DLD1 (cell line): Measurements from ENCODE around the gene TRIP12.
"Not testable (repeated sequence)": the region's sequence is repeated elsewhere in the genome, so short reads cannot be mapped to it uniquely, and the experiment has no call there.

Source experiments
- in situ Hi-C: cut with HindIII; loops from 2 replicates; pipeline ENCODE4 v1.10.0; 2017; ENCODE audit warnings: low sequenced_read_pairs

The TRIP12 gene

GRCh38 chr2:229779650-229780049 is 142.2 kb downstream of the TRIP12 start:
- in situ Hi-C loops: no loop called here

- in situ Hi-C loops: no loop called here
These were observed 144.1 kb downstream of the TRIP12 start for GRCh38 chr2:229777716-229778115.

- in situ Hi-C loops: no loop called here
These were observed 146.0 kb downstream of the TRIP12 start for GRCh38 chr2:229775614-229776313.

DNA sequence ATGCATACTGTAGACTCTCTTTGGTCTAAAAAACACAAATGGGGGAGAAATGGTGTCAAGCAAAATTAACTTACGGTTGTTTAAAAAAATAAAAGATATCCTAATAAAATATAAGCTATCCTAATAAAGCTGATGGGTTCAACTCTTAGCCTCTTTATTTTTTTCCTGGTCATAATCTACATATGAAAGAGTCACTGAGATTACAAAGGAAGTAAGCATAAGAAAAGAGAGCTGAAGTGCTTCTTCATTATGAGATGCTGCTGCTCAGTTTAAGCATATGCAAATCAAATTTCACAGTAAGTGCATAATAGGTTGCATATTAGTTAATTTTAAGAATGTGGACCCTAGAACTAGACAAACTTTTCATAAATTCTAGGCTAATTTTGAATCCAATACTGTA is 147.6 kb downstream of the TRIP12 start:
- in situ Hi-C loops: no loop called here

DNA sequence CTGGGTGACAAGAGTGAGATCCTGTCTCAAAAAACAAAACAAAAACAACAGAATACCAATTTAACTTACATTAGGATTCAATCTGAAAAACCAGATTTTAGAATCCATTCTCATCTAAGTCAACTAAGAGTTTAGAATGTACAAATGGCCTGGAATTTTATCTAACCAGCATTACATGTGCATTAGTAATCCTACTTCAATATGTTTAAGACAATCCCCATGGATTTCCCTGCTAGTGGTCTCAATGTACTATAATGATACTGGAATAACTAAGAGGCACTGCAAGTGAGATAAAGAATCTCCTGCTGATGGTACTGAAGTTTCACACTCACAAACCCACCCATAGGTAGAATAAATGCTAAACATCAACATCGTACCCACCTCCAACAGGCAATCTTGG is 153.6 kb downstream of the TRIP12 start:
- in situ Hi-C loops: no loop called here

DNA sequence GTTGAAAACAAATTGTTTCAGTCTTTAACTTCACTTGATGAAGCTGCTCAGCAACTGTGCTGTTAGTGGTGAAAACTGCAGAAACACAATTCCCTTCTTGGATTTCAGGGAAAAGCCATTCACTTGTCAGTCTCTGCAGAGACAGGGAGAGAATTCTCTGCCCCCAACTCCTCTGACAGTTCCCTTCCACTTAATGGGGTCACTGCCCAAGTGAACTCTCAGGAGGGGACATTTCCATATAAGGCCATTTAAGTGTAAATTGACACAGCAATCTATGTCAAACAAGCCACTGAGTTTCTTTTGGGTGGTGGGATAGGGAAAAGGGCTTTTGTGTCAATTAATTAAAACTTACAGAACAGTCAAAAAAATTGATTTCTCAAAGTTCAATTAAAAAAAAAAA is 156.1 kb downstream of the TRIP12 start:
- in situ Hi-C loops: no loop called here

GRCh38 chr2:229761663-229762062 is 160.1 kb downstream of the TRIP12 start:
- in situ Hi-C loops: no loop called here

DNA sequence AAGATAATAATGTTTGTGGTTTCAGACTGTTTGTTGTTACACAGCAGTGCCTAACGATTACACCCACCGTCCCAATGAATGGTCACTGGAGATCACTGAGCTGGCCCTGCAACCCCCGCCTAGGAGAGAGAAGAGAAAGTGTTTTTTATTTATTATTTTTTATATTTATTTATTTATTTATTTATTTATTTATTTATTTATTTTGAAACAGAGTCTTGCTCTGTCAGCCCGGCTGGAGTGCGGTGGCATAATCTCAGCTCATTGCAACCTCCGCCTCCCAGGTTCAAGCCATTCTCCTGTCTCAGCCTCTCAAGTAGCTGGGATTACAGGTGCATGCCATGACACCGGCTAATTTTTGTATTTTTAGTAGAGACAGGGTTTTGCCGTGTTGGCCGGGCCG is 164.3 kb downstream of the TRIP12 start:
- in situ Hi-C loops: not testable (repeated sequence)

DNA sequence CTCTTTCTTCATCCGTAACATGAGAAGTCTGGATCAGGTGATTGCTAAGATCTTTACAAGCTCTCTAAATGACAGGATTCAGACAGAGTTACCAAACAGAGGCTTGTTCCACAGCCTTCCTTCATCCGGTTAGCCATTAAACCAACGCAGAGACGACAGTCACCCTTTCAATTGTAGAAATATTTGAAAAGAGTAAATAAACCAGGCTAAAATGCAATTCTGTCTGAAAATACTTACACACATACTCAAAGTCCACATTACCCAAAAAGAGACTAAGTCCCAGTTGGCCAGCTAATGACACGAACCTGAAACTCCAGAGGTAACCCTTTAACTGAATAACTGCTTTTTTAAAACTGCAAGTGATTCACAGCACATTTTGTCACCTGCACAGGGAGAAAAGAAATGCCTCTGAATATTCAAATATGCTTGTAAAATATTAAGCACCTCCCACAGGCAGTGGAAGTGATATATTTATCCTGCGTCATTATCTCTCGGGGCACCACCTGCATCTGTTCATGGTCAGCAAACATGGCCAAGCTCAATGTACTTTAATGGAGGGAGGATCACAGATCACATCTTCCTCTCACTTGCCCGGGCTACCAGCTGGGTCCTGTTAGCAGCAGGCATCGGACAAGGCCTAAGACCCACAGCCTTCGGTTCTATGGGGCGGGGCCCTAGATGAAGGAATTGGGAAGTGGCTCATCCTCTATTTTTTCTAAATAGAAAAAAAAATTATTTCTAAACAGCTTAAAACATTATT is 168.7 kb downstream of the TRIP12 start:
- in situ Hi-C loops: no loop called here

- in situ Hi-C loops: no loop called here
These were observed 172.0 kb downstream of the TRIP12 start for GRCh38 chr2:229749779-229750178.

- in situ Hi-C loops: no loop called here
These were observed 172.9 kb downstream of the TRIP12 start for GRCh38 chr2:229748950-229749349.

DNA sequence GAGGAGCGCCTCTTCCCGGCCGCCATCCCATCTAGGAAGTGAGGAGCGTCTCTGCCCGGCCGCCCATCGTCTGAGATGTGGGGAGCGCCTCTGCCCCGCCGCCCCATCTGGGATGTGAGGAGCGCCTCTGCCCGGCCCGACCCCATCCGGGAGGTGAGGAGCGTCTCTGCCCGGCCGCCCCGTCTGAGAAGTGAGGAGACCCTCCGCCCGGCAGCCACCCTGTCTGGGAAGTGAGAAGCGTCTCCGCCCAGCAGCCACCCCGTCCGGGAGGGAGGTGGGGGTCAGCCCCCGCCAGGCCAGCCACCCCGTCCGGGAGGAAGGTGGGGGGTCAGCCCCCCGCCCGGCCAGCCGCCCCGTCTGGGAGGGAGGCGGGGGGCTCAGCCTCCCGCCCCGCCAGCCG is 179.1 kb downstream of the TRIP12 start:
- in situ Hi-C loops: not testable (repeated sequence)

GRCh38 chr2:229740279-229740678 is 181.5 kb downstream of the TRIP12 start:
- in situ Hi-C loops: no loop called here

DNA sequence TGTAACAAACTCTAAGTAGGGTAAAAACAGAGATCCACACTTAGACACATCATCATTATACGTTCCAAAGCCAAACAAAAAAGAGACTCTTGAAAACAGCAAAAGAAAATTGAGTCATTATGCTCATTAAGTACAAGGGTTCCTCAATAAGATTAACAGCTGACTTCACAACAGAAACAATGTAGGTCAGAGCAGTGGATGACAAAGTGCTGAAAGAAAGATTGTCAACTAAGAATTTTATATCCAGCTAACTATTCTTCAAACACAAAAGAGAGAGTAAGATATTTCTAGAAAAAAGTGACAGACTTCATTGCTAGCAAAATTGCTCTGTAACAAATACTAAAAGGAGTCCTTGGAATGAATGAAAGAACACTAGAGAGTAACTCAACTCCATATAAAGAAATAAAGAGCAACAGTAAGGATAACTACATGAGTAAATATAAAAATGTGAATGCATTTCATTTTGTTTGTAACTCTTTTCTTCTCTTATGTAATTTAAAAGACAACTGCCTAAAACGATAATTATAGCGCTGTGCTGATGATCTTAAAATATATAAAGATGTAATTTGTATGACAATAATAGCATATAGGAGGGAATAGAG is 183.7 kb downstream of the TRIP12 start:
- in situ Hi-C loops: no loop called here

- in situ Hi-C loops: no loop called here
These were observed 187.4 kb downstream of the TRIP12 start for GRCh38 chr2:229734410-229734809.

DNA sequence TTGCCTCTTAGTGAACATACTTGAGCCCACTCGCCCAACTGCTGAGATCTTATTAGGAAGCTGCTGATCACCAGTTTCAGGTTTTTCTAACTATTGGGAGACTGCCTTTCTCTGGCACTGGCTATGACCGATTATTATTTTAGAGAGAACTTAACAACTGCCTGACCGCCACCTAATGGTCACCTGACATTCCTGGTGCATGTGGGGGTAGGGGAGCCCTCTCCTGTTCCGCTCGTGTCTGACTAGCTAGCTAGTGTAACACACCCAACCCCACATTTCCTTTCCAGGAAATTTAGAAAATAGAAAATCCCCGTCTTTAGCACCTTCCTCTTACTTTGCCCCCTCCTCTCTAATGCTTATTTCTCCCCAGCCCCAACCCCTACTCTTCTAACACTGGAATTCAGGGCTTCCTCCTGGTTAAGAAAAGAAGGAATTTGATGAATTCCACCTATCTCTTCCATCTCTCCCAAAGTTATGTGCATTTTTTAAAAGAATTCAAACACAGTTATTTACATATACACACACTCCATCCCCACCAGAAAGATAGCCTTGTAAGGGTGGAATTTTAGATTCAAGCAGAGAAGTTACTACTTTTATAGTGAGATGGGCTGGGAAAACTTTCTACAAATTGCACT is 188.1 kb downstream of the TRIP12 start:
- in situ Hi-C loops: no loop called here

- in situ Hi-C loops: no loop called here
These were observed 188.9 kb downstream of the TRIP12 start for GRCh38 chr2:229732897-229733296.

DNA sequence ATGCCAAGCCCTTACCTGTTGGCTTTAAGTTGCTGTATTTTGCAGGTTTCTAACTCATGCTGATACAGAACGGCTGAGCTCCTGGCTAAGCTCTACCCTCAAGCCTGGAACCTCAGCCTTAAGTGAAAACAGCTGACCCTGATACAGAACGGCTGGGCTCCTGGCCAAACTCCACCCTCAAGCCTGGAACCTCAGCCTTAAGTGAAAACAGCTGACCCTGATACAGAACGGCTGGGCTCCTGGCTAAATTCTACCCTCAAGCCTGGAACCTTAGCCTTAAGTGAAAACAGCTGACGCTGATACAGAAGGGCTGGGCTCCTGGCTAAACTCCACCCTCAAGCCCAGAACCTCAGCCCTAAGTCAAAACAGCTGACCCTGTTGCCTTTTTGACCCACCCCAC is 189.9 kb downstream of the TRIP12 start:
- in situ Hi-C loops: no loop called here

DNA sequence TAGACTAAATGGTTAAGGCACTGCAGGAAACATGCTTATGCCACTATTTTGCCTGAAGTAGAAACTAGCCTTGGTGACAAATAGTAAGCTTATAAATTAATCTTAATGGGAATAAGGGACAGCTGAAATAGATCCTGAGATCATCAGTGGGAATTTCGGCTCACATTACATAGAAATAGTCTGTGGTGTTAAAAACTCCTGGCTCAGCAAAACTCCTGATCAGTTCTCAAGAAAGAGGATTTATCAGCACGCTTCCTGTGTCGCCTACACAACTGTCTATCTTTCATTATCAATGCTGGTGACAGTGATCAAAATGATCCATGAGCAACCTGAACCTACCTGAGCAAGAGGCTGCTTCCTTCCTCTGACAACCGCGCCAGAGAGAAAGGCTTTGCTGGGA is 190.4 kb downstream of the TRIP12 start:
- in situ Hi-C loops: no loop called here

- in situ Hi-C loops: no loop called here
These were observed 193.4 kb downstream of the TRIP12 start for GRCh38 chr2:229728370-229728769.

GRCh38 chr2:229726643-229727042 is 195.2 kb downstream of the TRIP12 start:
- in situ Hi-C loops: no loop called here
